OCI-LY1 (cell line): ENCODE results near the gene WHRN.

Source experiments
- H2AFZ ChIP-seq: fragments of 200-600 bp; sonication (generic), shearing (Covaris generic); 2 replicates; pipeline ENCODE4 v1.6.0; 2014; ENCODE audit warnings: antibody characterized with exemption, mild to moderate bottlenecking, low read length
- H3F3A ChIP-seq: fragments of 200-600 bp; sonication (generic), shearing (Covaris generic); 2 replicates; pipeline ENCODE4 v1.6.0; 2014; ENCODE audit warnings: mild to moderate bottlenecking, antibody characterized with exemption, low read length, moderate library complexity; ENCODE audit not compliant: insufficient read depth
- H3K27ac ChIP-seq: fragments of 200-600 bp; sonication (generic); 2 replicates; pipeline ENCODE4 v1.5.1; 2014; ENCODE audit warnings: low read length, mixed run types, mild to moderate bottlenecking, low read depth; ENCODE audit not compliant: poor library complexity, severe bottlenecking
- H3K27me3 ChIP-seq: fragments of 200-600 bp; sonication (generic); 2 replicates; pipeline ENCODE4 v1.6.0; 2014; ENCODE audit warnings: antibody characterized with exemption, mild to moderate bottlenecking, low read length, moderate library complexity; ENCODE audit not compliant: insufficient read depth
- H3K36me3 ChIP-seq: fragments of 200-600 bp; sonication (generic); 2 replicates; pipeline ENCODE4 v1.6.1; 2014; ENCODE audit warnings: mild to moderate bottlenecking, antibody characterized with exemption, low read length, moderate library complexity, mixed read lengths; ENCODE audit not compliant: insufficient read depth
- H3K4me1 ChIP-seq: fragments of 200-600 bp; sonication (generic); 2 replicates; pipeline ENCODE4 v1.5.1; 2014; ENCODE audit warnings: mild to moderate bottlenecking, low read length, moderate library complexity; ENCODE audit not compliant: insufficient read depth, severe bottlenecking
- H3K4me2 ChIP-seq: fragments of 200-600 bp; sonication (generic), shearing (Covaris generic); 2 replicates; pipeline ENCODE4 v1.6.1; 2014; ENCODE audit warnings: low read length
- H3K4me3 ChIP-seq: fragments of 200-600 bp; sonication (generic); 2 replicates; pipeline ENCODE4 v1.5.1; 2014; ENCODE audit warnings: low read length, low read depth, mild to moderate bottlenecking, mixed read lengths; ENCODE audit not compliant: poor library complexity, severe bottlenecking
- H3K79me2 ChIP-seq: fragments of 200-600 bp; shearing (Covaris generic); 2 replicates; pipeline ENCODE4 v1.6.1; 2016; ENCODE audit warnings: mixed run types, low read length, mixed read lengths; ENCODE audit not compliant: insufficient read depth
- H3K9ac ChIP-seq: fragments of 200-600 bp; sonication (generic), shearing (Covaris generic); 2 replicates; pipeline ENCODE4 v1.6.1; 2014; ENCODE audit warnings: mild to moderate bottlenecking, low read length, mixed read lengths
- H3K9me2 ChIP-seq: fragments of 200-600 bp; sonication (generic), shearing (Covaris generic); 2 replicates; pipeline ENCODE4 v1.6.1; 2014; ENCODE audit warnings: low read depth, mild to moderate bottlenecking, low read length, mixed read lengths
- H3K9me3 ChIP-seq: fragments of 200-600 bp; shearing (Covaris generic); 2 replicates; pipeline ENCODE4 v1.6.1; 2014; ENCODE audit warnings: low read length, mixed read lengths
- H4K20me1 ChIP-seq: fragments of 200-600 bp; sonication (generic), shearing (Covaris generic); 2 replicates; pipeline ENCODE4 v1.6.0; 2016; ENCODE audit warnings: mild to moderate bottlenecking, low read length; ENCODE audit not compliant: insufficient read depth
- EZH2 ChIP-seq: fragments of 200-600 bp; sonication (generic), shearing (Covaris generic); IDR thresholded peaks from 2 replicates; pipeline ENCODE4 v1.8.0; 2017; ENCODE audit warnings: borderline replicate concordance, mixed run types, mild to moderate bottlenecking, antibody characterized with exemption, low read length, moderate library complexity, mixed read lengths
- TF ChIP-seq, protein P1 (sequence below): fragments of 200-600 bp; sonication (generic), shearing (Covaris generic); IDR thresholded peaks from 2 replicates; pipeline ENCODE4 v1.5.1; 2017; ENCODE audit warnings: mild to moderate bottlenecking, antibody characterized with exemption, low read length, moderate library complexity, mixed read lengths

Gene WHRN

DNA sequence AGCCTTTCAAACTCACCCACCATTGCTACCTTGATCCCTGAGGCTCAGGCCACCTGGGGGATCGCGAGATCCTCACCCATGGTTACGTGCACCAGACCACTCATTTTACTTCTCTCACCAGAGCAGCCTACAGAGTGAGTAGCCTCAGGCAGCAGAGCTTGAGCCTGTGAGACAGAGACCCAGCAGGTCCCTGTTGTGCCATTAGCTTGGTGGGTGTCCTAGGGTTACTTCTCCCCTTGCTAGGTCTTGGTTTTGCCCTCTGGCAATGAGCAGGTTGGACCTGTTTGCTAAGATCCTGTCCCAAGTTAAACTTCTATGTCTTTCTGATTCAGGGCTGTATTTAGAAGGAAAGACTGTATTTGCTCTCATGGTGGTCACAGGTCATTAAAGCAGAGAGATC lies 21.8 kb downstream of the WHRN start:
- Histone ChIP-seq H3K9ac (no peak overlapping the region), H3K4me1 (no peaks in the 10 kb centered on the region), H4K20me1 (no peaks in the 10 kb centered on the region), H3F3A (no peaks in the 10 kb centered on the region), H3K36me3 (no peaks in the 10 kb centered on the region), H3K4me3 (no peak overlapping the region), H3K4me2 (no peak overlapping the region), H3K9me3 (no peaks in the 10 kb centered on the region), H3K27ac (no peak overlapping the region), H3K79me2 (no peaks in the 10 kb centered on the region), H2AFZ (no peak overlapping the region), H3K27me3 (no peaks in the 10 kb centered on the region; the same call in 1 of the 2 replicates), H3K9me2 (no peaks in the 10 kb centered on the region)
- TF ChIP-seq EZH2: no peak
- TF ChIP-seq, protein P1, sequence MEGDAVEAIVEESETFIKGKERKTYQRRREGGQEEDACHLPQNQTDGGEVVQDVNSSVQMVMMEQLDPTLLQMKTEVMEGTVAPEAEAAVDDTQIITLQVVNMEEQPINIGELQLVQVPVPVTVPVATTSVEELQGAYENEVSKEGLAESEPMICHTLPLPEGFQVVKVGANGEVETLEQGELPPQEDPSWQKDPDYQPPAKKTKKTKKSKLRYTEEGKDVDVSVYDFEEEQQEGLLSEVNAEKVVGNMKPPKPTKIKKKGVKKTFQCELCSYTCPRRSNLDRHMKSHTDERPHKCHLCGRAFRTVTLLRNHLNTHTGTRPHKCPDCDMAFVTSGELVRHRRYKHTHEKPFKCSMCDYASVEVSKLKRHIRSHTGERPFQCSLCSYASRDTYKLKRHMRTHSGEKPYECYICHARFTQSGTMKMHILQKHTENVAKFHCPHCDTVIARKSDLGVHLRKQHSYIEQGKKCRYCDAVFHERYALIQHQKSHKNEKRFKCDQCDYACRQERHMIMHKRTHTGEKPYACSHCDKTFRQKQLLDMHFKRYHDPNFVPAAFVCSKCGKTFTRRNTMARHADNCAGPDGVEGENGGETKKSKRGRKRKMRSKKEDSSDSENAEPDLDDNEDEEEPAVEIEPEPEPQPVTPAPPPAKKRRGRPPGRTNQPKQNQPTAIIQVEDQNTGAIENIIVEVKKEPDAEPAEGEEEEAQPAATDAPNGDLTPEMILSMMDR: no peak

DNA sequence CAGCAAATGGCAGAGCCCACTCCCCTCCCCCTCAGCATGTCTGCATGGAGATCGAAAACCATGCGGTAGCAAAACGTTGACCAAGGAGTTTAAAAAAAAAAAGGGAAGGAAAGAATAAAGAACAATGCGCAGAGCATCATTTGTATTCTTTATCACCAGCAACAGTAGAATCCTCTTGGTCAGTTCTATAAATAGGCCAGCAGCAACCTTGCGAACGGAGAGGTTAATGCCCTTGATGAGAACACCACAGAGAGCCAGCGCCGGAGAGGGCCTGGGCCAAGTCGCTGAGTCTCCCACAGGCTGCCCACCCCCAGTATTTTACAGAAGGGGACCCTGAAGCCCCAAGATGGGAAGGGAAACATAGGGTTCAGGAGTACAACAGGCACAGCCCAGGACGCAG lies 22.7 kb downstream of the WHRN start:
- no peaks in the 10 kb centered on the region for H3K9me3 ChIP-seq
- H3K36me3 ChIP-seq: no peaks in the 10 kb centered on the region
- no peaks in the 10 kb centered on the region for H4K20me1 ChIP-seq
- H3K4me1 ChIP-seq: no peaks in the 10 kb centered on the region
- TF ChIP-seq, protein P1: no peak
- no peak for TF ChIP-seq EZH2
- H3K9ac ChIP-seq: no peak overlapping the region
- no peaks in the 10 kb centered on the region for H3K79me2 ChIP-seq
- H3F3A ChIP-seq: no peaks in the 10 kb centered on the region
- no peak overlapping the region for H3K27ac ChIP-seq
- H3K4me2 ChIP-seq: no peak overlapping the region
- H3K27me3 ChIP-seq: peaks cover 2% of the 10 kb centered on the region; the same call in 1 of the 2 replicates
- H3K4me3 ChIP-seq: no peak overlapping the region
- H2AFZ ChIP-seq: no peak overlapping the region
- H3K9me2 ChIP-seq: no peaks in the 10 kb centered on the region

DNA sequence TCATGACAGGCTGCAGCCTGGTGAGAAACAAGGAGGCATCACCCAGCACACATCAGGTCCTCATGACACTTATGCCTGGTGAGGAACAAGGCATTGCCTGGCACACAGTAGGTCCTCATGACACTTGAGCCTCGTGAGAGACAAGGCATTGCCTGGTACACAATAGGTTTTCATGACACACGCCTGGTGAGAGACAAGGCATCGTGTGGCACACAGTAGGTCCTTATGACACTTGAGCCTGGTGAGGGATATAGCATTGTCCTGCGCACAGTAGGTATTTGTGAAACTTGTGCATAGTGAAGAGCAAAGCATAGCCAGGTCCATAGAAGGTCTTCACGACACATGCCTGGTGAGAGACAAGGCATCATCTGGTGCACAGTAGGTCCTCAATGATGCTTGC lies 23.5 kb downstream of the WHRN start:
- TF ChIP-seq, protein P1: no peak
- TF ChIP-seq EZH2: no peak
- no peaks in the 10 kb centered on the region for H3K36me3 ChIP-seq
- H3F3A ChIP-seq: no peaks in the 10 kb centered on the region
- no peak overlapping the region for H3K4me2 ChIP-seq
- no peaks in the 10 kb centered on the region for H3K9me3 ChIP-seq
- H3K9ac ChIP-seq: no peak overlapping the region
- no peaks in the 10 kb centered on the region for H3K79me2 ChIP-seq
- H3K4me3 ChIP-seq: no peak overlapping the region
- no peaks in the 10 kb centered on the region for H4K20me1 ChIP-seq
- H3K27ac ChIP-seq: no peak overlapping the region
- no peaks in the 10 kb centered on the region for H3K9me2 ChIP-seq
- peaks cover 4% of the 10 kb centered on the region; the same call in 1 of the 2 replicates for H3K27me3 ChIP-seq
- no peaks in the 10 kb centered on the region for H3K4me1 ChIP-seq
- no peak overlapping the region for H2AFZ ChIP-seq
